BE2C (cell line): ENCODE measurements around the gene SEMA4F.
"Not testable (repeated sequence)": the region's sequence is repeated elsewhere in the genome, so short reads cannot be mapped to it uniquely, and the experiment has no call there.

Source experiments
- DNase-seq: peaks from one replicate; pipeline ENCODE4 v3.0.0-alpha.2; 2020
- H3K27me3 ChIP-seq: fragments of 250-450 bp; sonication (Bioruptor Pico); 2 replicates; pipeline ENCODE4 v1.5.1; 2020; ENCODE audit warnings: mild to moderate bottlenecking
- H3K36me3 ChIP-seq: fragments of 250-450 bp; sonication (Bioruptor Pico); 2 replicates; pipeline ENCODE4 v1.5.1; 2020; ENCODE audit warnings: mild to moderate bottlenecking
- H3K4me1 ChIP-seq: fragments of 250-450 bp; sonication (Bioruptor Pico); 2 replicates; pipeline ENCODE4 v1.5.1; 2020
- H3K4me3 ChIP-seq: 2 replicates; pipeline ENCODE4 v1.5.1; 2011; ENCODE audit warnings: low read depth, low read length
- H3K9me3 ChIP-seq: fragments of 250-450 bp; sonication (Bioruptor Pico); 2 replicates; pipeline ENCODE4 v1.5.1; 2020
- CTCF ChIP-seq: IDR thresholded peaks from 2 replicates; pipeline ENCODE4 v1.5.1; 2012; ENCODE audit warnings: mild to moderate bottlenecking, low read depth, low read length

SEMA4F gene

DNA sequence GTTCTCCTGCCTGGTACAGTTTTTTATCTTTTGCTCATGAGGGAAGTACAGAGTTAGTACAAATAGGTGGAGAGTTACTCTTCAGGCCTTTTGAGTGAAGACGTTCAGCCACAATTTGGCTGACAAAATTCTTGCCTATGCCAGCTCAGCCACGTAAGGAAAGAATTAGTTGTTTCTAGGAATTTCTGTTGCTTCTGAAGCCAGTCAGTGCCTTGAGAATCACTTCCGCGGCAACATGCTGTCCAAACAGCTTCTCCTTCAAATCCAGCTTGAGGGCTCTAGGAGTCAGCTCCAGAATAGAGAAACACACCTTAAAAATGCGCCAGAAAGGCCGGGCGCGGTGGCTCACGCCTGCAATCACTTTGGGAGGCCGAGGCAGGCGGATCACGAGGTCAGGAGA lies 33.4 kb upstream of the SEMA4F start:
- H3K4me3 ChIP-seq, result no peak overlapping the region
- no peaks in the 10 kb centered on the region for H3K4me1 ChIP-seq
- H3K27me3 ChIP-seq, result no peaks in the 10 kb centered on the region
- H3K36me3 ChIP-seq, result no peaks in the 10 kb centered on the region
- no peak for DNase-seq
- no peaks in the 10 kb centered on the region for H3K9me3 ChIP-seq
- TF ChIP-seq CTCF, result no peak

- Histone ChIP-seq H3K36me3 (no peaks in the 10 kb centered on the region), H3K27me3 (no peaks in the 10 kb centered on the region), H3K4me1 (no peaks in the 10 kb centered on the region), H3K4me3 (no peak overlapping the region), H3K9me3 (no peaks in the 10 kb centered on the region)
- no peak for TF ChIP-seq CTCF
- no peak for DNase-seq
Measured at GRCh38 chr2:74625658-74626425, 28.2 kb upstream of the SEMA4F start.

DNA sequence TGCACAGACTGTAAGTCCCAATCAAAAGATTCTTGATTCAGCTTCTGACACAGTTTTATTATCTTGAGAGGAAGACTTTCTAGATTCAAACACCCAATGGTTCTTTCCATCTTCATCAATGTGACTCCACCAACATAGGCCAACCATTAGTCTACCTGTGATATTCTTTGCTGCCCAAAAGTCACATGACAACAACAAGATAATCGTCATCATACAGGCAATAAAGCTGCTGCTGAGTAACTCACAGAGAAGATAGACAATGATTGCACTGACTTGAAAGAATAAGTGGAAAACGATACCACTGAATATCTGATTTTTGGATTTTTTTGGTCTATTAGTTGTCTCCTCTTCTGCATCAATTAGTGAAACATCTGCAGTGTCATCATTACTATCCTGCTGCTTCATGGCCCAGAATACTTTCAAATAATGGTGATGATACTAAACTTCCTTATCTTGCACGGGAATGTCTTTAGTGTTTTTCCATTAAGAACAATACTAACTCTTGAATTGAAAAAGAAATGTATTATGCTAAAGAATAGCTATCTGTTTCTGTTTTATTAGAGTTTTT lies 25.4 kb upstream of the SEMA4F start:
- no peak overlapping the region for H3K4me3 ChIP-seq
- no peaks in the 10 kb centered on the region for H3K27me3 ChIP-seq
- TF ChIP-seq CTCF, result no peak
- no peaks in the 10 kb centered on the region for H3K4me1 ChIP-seq
- H3K9me3 ChIP-seq, result no peaks in the 10 kb centered on the region
- no peaks in the 10 kb centered on the region for H3K36me3 ChIP-seq
- DNase-seq, result no peak

DNA sequence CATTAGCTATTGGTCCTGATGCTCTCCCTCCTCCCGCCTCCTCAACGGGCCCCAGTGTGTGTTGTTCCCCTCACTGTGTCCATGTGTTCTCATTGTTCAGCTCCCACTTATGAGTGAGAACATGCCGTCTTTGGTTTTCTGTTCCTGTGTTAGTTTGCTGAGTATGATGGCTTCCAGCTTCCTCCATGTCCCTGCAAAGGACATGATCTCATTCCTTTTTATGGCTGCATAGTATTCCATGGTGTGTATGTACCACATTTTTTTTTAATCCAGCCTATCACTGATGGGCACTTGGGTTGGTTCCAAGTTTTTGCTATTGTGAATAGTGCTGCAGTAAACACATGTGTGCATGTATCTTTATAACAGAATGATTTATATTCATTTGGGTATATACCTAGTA lies 23.6 kb upstream of the SEMA4F start:
- H3K4me1 ChIP-seq, H3K36me3 ChIP-seq, DNase-seq, H3K4me3 ChIP-seq, H3K27me3 ChIP-seq, H3K9me3 ChIP-seq: not testable (repeated sequence)

GRCh38 chr2:74632209-74632938 lies 21.7 kb upstream of the SEMA4F start:
- Histone ChIP-seq H3K27me3 (no peaks in the 10 kb centered on the region; the same call in 1 of the 2 replicates), H3K36me3 (no peaks in the 10 kb centered on the region), H3K9me3 (no peaks in the 10 kb centered on the region), H3K4me1 (no peaks in the 10 kb centered on the region), H3K4me3 (no peak overlapping the region)
- no peak for DNase-seq
- TF ChIP-seq CTCF, result no peak

GRCh38 chr2:74632939-74633312 lies 21.1 kb upstream of the SEMA4F start:
- Histone ChIP-seq H3K4me1 (no peaks in the 10 kb centered on the region), H3K9me3 (no peaks in the 10 kb centered on the region), H3K36me3 (no peaks in the 10 kb centered on the region), H3K4me3 (no peak overlapping the region), H3K27me3 (peaks cover 2% of the 10 kb centered on the region; the same call in 1 of the 2 replicates)
- DNase-seq, result no peak
- TF ChIP-seq CTCF, result no peak
